ENCODE results near the gene NEBL.

NEBL gene

GRCh38 chr10:20767028-20767427, 130.1 kb downstream of the NEBL start:
- CTCF ChIA-PET = no interaction called here
- POLR2A ChIA-PET = no interaction called here
- no peak for DNase-seq (ENCODE audit: extremely low spot score)

GRCh38 chr10:20765066-20765465, 132.0 kb downstream of the NEBL start:
- POLR2A ChIA-PET = no interaction called here
- CTCF ChIA-PET = no interaction called here
- no peak for DNase-seq (ENCODE audit: extremely low spot score)
- TF ChIP-seq CTCF (IDR thresholded peaks at IDR 0.05; ENCODE audit: control extremely low read depth, extremely low read depth, low read depth, missing control alignments) = no peak

More at GRCh38 chr10:20767028-20767427, 130.1 kb downstream of the NEBL start:
- TF ChIP-seq CTCF (IDR thresholded peaks at IDR 0.05; ENCODE audit: control extremely low read depth, extremely low read depth, low read depth, missing control alignments) = no peak

GRCh38 chr10:20760460-20760859, 136.7 kb downstream of the NEBL start:
- DNase-seq (ENCODE audit: extremely low spot score) = no peak
- POLR2A ChIA-PET = no interaction called here
- no peak for TF ChIP-seq CTCF (IDR thresholded peaks at IDR 0.05; ENCODE audit: control extremely low read depth, extremely low read depth, low read depth, missing control alignments)
- CTCF ChIA-PET = no interaction called here

- no peak for TF ChIP-seq CTCF (IDR thresholded peaks at IDR 0.05; ENCODE audit: control extremely low read depth, extremely low read depth, low read depth, missing control alignments)
- POLR2A ChIA-PET = no interaction called here
- CTCF ChIA-PET = interaction anchor here (1.5 kb wide), 2 partner anchors 10 to 20 kb away, joined by 3 read pairs; no protein-coding TSS in a partner anchor
- DNase-seq (ENCODE audit: extremely low spot score) = no peak
These were observed 148.6 kb downstream of the NEBL start for GRCh38 chr10:20748551-20748950.

- CTCF ChIA-PET = interaction anchor here (1.5 kb wide), 2 partner anchors 9 to 19 kb away, joined by 3 read pairs; no protein-coding TSS in a partner anchor
- POLR2A ChIA-PET = no interaction called here
- TF ChIP-seq CTCF (IDR thresholded peaks at IDR 0.05; ENCODE audit: control extremely low read depth, extremely low read depth, low read depth, missing control alignments) = no peak
- DNase-seq (ENCODE audit: extremely low spot score) = no peak
These were observed 149.3 kb downstream of the NEBL start for GRCh38 chr10:20747782-20748181.

GRCh38 chr10:20746856-20747255, 150.3 kb downstream of the NEBL start:
- CTCF ChIA-PET = no interaction called here
- POLR2A ChIA-PET = no interaction called here
- DNase-seq (ENCODE audit: extremely low spot score) = no peak
- no peak for TF ChIP-seq CTCF (IDR thresholded peaks at IDR 0.05; ENCODE audit: control extremely low read depth, extremely low read depth, low read depth, missing control alignments)

Measured in GM10248 (cell line).